GM12801 (cell line): Measurements from ENCODE around the gene RBM28.

ENCODE experiments used
- CTCF ChIP-seq: IDR thresholded peaks from one replicate; pipeline ENCODE4 v1.5.1; 2011; ENCODE audit warnings: control low read depth; ENCODE audit not compliant: insufficient read length; ENCODE audit errors: extremely low read depth

RBM28 gene

GRCh38 chr7:128353189-128353588 lies 9.5 kb upstream of the RBM28 start:
- TF ChIP-seq CTCF = no peak

- no peak for TF ChIP-seq CTCF
These were observed 8.9 kb upstream of the RBM28 start for GRCh38 chr7:128352636-128353035.

- TF ChIP-seq CTCF = no peak
These were observed 8.4 kb upstream of the RBM28 start for GRCh38 chr7:128352153-128352537.

- TF ChIP-seq CTCF = no peak
These were observed 7.8 kb upstream of the RBM28 start for GRCh38 chr7:128351296-128352152.

- TF ChIP-seq CTCF = no peak
These were observed 7.1 kb upstream of the RBM28 start for GRCh38 chr7:128350708-128351295.

- TF ChIP-seq CTCF = no peak
These were observed 5.7 kb upstream of the RBM28 start for GRCh38 chr7:128349466-128349825.

- TF ChIP-seq CTCF = no peak
These were observed 4.0 kb upstream of the RBM28 start for GRCh38 chr7:128347647-128348097.
